Type B pancreatic cell (in vitro differentiated cells): ENCODE data around the gene RGS11. TPM values are rescaled to one million over a fixed set of nuclear protein-coding genes. Genes with fewer than 3 reads are reported as not detected.
"Not testable (repeated sequence)": the region's sequence is repeated elsewhere in the genome, so short reads cannot be mapped to it uniquely, and the experiment has no call there.

Experiments used
- DNase-seq: peaks from one replicate; pipeline ENCODE4 v3.0.0; 2021; ENCODE audit warnings: mixed read lengths; ENCODE audit not compliant: unreplicated experiment; ENCODE audit errors: extremely low spot score
- H3K27ac Mint-ChIP-seq: 2 replicates; pipeline ENCODE4 v1.8.0; 2021; ENCODE audit warnings: mild to moderate bottlenecking, mixed read lengths
- H3K27me3 Mint-ChIP-seq: 2 replicates; pipeline ENCODE4 v1.8.0; 2021; ENCODE audit warnings: mixed read lengths
- H3K36me3 Mint-ChIP-seq: 2 replicates; pipeline ENCODE4 v1.8.0; 2021; ENCODE audit warnings: mixed read lengths
- H3K4me1 Mint-ChIP-seq: one replicate; pipeline ENCODE4 v1.8.0; 2021; ENCODE audit warnings: mixed read lengths; ENCODE audit not compliant: unreplicated experiment
- H3K4me3 Mint-ChIP-seq: 2 replicates; pipeline ENCODE4 v1.8.0; 2021; ENCODE audit warnings: mild to moderate bottlenecking, mixed read lengths
- H3K9me3 Mint-ChIP-seq: 2 replicates; pipeline ENCODE4 v1.8.0; 2021; ENCODE audit warnings: mixed read lengths
- CTCF ChIP-seq: fragments of 200-600 bp; sonication (generic); conservative IDR thresholded peaks from 2 replicates; pipeline ENCODE4 v1.5.0; 2021; ENCODE audit warnings: antibody characterized with exemption, mild to moderate bottlenecking
- total RNA-seq: library from RNA; stranded (reverse); gene quantifications from 2 replicates; pipeline ENCODE4 v1.2.1, GENCODE V29; 2021; ENCODE audit warnings: low replicate concordance

Gene RGS11
- total RNA-seq, 1 donor from 2014 or later, result 6.6 TPM

- H3K27ac Mint-ChIP-seq, result peak within 1 kb of the TSS; percentile 99
- DNase-seq, result peak; percentile 94
- peaks cover 9% of the 10 kb centered on the region for H3K4me1 Mint-ChIP-seq
- peak; percentile 60 for TF ChIP-seq CTCF
- H3K27me3 Mint-ChIP-seq, result no peaks in the 10 kb centered on the region
- H3K36me3 Mint-ChIP-seq, result peaks cover 10% of the 10 kb centered on the region
- no peaks in the 10 kb centered on the region for H3K9me3 Mint-ChIP-seq
- H3K4me3 Mint-ChIP-seq, result peak within 1 kb of the TSS; percentile 99
These were observed 41.1 kb downstream of the RGS11 start, which contains the start of gene FAM234A for GRCh38 chr16:234468-235305. Gene FAM234A (plus strand): TSS chr16:234821. CDS start chr16:254414, 19,593 bp downstream.

GRCh38 chr16:230949-231348, 44.8 kb downstream of the RGS11 start:
- H3K27ac Mint-ChIP-seq, result no peak overlapping the region
- H3K4me1 Mint-ChIP-seq, result peaks cover 23% of the 10 kb centered on the region
- no peak overlapping the region for H3K4me3 Mint-ChIP-seq
- H3K27me3 Mint-ChIP-seq, result no peaks in the 10 kb centered on the region
- DNase-seq, result no peak
- peaks cover 20% of the 10 kb centered on the region for H3K36me3 Mint-ChIP-seq
- no peak for TF ChIP-seq CTCF
- no peaks in the 10 kb centered on the region for H3K9me3 Mint-ChIP-seq

- DNase-seq, H3K4me3 Mint-ChIP-seq, H3K9me3 Mint-ChIP-seq, H3K27ac Mint-ChIP-seq, H3K27me3 Mint-ChIP-seq: not testable (repeated sequence)
- Mint-ChIP-seq H3K36me3 (peaks cover 21% of the 10 kb centered on the region), H3K4me1 (peaks cover 20% of the 10 kb centered on the region)
These were observed 45.4 kb downstream of the RGS11 start for GRCh38 chr16:230351-230750.

- no peaks in the 10 kb centered on the region for H3K27me3 Mint-ChIP-seq
- H3K9me3 Mint-ChIP-seq, result no peaks in the 10 kb centered on the region
- peak overlapping the region; percentile 97 for H3K4me3 Mint-ChIP-seq
- H3K4me1 Mint-ChIP-seq, result peaks cover 16% of the 10 kb centered on the region
- DNase-seq, result no peak
- H3K36me3 Mint-ChIP-seq, result peaks cover 19% of the 10 kb centered on the region
- peak overlapping the region; percentile 90 for H3K27ac Mint-ChIP-seq
- no peak for TF ChIP-seq CTCF
These were observed 45.9 kb downstream of the RGS11 start for GRCh38 chr16:229731-230281.

- Mint-ChIP-seq H3K9me3 (no peaks in the 10 kb centered on the region), H3K4me3 (peak within 1 kb of the TSS; percentile 97), H3K4me1 (peaks cover 16% of the 10 kb centered on the region), H3K36me3 (peaks cover 19% of the 10 kb centered on the region), H3K27me3 (no peaks in the 10 kb centered on the region), H3K27ac (peak within 1 kb of the TSS; percentile 90)
- DNase-seq, result peak; percentile 94
- no peak for TF ChIP-seq CTCF
These were observed 46.7 kb downstream of the RGS11 start, which contains the start of gene LUC7L for GRCh38 chr16:228852-229730. Gene LUC7L (minus strand): TSS chr16:229449. CDS start chr16:229339, 110 bp downstream.
